Calu3 (cell line): ENCODE results near the gene SEC14L5. TPM values are rescaled to one million over a fixed set of nuclear protein-coding genes. Genes with fewer than 3 reads are reported as not detected.

Experiments
- BruUV-seq: library from RNA; stranded (reverse); fragments of 400-500 nt; replicated peaks from 2 replicates; lab custom pipeline; 2021; lab: Mats Ljungman, UMichigan
- CTCF ChIA-PET: fragments of 300-600 bp; sonication (Branson Sonifier 250); formaldehyde crosslinking; loops from one replicate; lab custom pipeline; 2022; ENCODE audit warnings: antibody characterized with exemption; lab: Charles Lee
- DNase-seq: peaks from one replicate; pipeline ENCODE4 v3.0.0; 2022
- H3K27ac Mint-ChIP-seq: one replicate; pipeline ENCODE4 v1.8.0; 2022; ENCODE audit warnings: mixed read lengths; ENCODE audit not compliant: unreplicated experiment
- H3K27me3 Mint-ChIP-seq: one replicate; pipeline ENCODE4 v1.8.0; 2022; ENCODE audit warnings: mixed read lengths; ENCODE audit not compliant: unreplicated experiment
- H3K36me3 Mint-ChIP-seq: one replicate; pipeline ENCODE4 v1.8.0; 2022; ENCODE audit warnings: mild to moderate bottlenecking, moderate library complexity, mixed read lengths; ENCODE audit not compliant: insufficient read depth, unreplicated experiment
- H3K4me1 Mint-ChIP-seq: one replicate; pipeline ENCODE4 v1.8.0; 2022; ENCODE audit warnings: mild to moderate bottlenecking, low read depth, mixed read lengths; ENCODE audit not compliant: unreplicated experiment
- H3K4me3 Mint-ChIP-seq: one replicate; pipeline ENCODE4 v1.8.0; 2022; ENCODE audit warnings: mild to moderate bottlenecking, low read depth, moderate library complexity, mixed read lengths; ENCODE audit not compliant: unreplicated experiment
- H3K9me3 Mint-ChIP-seq: one replicate; pipeline ENCODE4 v1.8.0; 2022; ENCODE audit warnings: low read depth, mixed read lengths; ENCODE audit not compliant: unreplicated experiment
- intact Hi-C: fragments of 100-400 bp; cut with micrococcal nuclease; formaldehyde crosslinking; loops from one replicate; pipeline ENCODE4 v1.10.0; 2022; ENCODE audit not compliant: unreplicated experiment
- total RNA-seq: library from RNA; stranded (reverse); gene quantifications from 2 replicates; pipeline ENCODE4 v1.2.3, GENCODE V29; 2022
- TF ChIP-seq, protein P1 (sequence below): fragments of 200-600 bp; IDR thresholded peaks from one replicate; pipeline ENCODE4 v1.8.0; 2022; ENCODE audit warnings: antibody characterized with exemption; ENCODE audit not compliant: unreplicated experiment

Gene SEC14L5
- total RNA-seq, 1 experiment from 2014 or later = 0.52 TPM

DNA sequence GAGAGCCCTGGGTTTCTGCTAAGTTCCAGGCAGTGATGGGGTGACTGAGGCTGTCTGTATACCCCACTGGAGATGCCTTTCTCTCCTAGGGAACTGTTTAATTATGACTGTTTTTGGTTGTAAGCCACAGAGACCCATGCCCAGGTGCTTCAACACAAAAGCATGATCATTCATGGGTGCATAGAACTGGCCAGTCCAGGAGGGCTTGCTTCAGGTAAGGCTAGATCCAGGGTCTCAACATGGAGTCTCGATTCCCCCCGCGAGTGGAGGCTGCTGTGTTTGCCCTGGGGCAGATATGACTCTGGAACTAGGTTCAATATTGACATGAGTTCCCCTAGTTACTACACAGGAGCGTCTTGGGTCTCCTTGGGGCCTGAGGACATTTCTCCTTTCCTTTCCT lies 57.8 kb downstream of the SEC14L5 start:
- no peaks in the 10 kb centered on the region for H3K4me1 Mint-ChIP-seq
- BruUV-seq = no TSS peak

GRCh38 chr16:5016967-5017677 lies 59.0 kb downstream of the SEC14L5 start:
- no TSS peak for BruUV-seq
- intact Hi-C loops = no loop called here
- H3K27ac Mint-ChIP-seq = no peak overlapping the region
- TF ChIP-seq, protein P1, sequence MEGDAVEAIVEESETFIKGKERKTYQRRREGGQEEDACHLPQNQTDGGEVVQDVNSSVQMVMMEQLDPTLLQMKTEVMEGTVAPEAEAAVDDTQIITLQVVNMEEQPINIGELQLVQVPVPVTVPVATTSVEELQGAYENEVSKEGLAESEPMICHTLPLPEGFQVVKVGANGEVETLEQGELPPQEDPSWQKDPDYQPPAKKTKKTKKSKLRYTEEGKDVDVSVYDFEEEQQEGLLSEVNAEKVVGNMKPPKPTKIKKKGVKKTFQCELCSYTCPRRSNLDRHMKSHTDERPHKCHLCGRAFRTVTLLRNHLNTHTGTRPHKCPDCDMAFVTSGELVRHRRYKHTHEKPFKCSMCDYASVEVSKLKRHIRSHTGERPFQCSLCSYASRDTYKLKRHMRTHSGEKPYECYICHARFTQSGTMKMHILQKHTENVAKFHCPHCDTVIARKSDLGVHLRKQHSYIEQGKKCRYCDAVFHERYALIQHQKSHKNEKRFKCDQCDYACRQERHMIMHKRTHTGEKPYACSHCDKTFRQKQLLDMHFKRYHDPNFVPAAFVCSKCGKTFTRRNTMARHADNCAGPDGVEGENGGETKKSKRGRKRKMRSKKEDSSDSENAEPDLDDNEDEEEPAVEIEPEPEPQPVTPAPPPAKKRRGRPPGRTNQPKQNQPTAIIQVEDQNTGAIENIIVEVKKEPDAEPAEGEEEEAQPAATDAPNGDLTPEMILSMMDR = no peak
- no peaks in the 10 kb centered on the region for H3K9me3 Mint-ChIP-seq
- no peak overlapping the region for H3K4me3 Mint-ChIP-seq
- H3K4me1 Mint-ChIP-seq = no peaks in the 10 kb centered on the region
- CTCF ChIA-PET = no interaction called here
- DNase-seq = no peak
- H3K27me3 Mint-ChIP-seq = peaks cover 63% of the 10 kb centered on the region
- no peaks in the 10 kb centered on the region for H3K36me3 Mint-ChIP-seq

More for the DNA sequence above, 57.8 kb downstream of the SEC14L5 start:
- TF ChIP-seq, protein P1 = no peak
- H3K36me3 Mint-ChIP-seq = no peaks in the 10 kb centered on the region
- H3K27me3 Mint-ChIP-seq = peaks cover 63% of the 10 kb centered on the region
- no peak overlapping the region for H3K27ac Mint-ChIP-seq
- intact Hi-C loops = no loop called here
- no peak for DNase-seq
- no peak overlapping the region for H3K4me3 Mint-ChIP-seq
- no peaks in the 10 kb centered on the region for H3K9me3 Mint-ChIP-seq
- CTCF ChIA-PET = no interaction called here

DNA sequence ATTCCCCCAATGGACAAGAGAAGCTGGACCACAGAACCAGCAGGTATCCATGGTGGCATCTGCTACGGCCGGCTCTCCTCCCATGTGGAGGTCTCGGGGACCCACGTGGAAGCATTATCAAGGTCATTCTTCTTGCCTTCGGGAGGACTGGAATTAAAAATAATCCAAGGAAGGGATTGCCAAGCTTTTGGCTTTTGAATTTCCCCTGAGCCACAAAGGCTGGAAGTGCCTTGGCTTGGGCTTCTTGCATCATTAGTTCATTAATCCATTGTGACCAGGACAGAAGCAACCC lies 59.5 kb downstream of the SEC14L5 start:
- no peaks in the 10 kb centered on the region for H3K9me3 Mint-ChIP-seq
- H3K36me3 Mint-ChIP-seq = no peaks in the 10 kb centered on the region
- DNase-seq = no peak
- H3K27me3 Mint-ChIP-seq = peaks cover 63% of the 10 kb centered on the region
- TF ChIP-seq, protein P1 = no peak
- no peaks in the 10 kb centered on the region for H3K4me1 Mint-ChIP-seq
- intact Hi-C loops = no loop called here
- H3K4me3 Mint-ChIP-seq = no peak overlapping the region
- H3K27ac Mint-ChIP-seq = no peak overlapping the region
- CTCF ChIA-PET = no interaction called here
- BruUV-seq = no TSS peak

DNA sequence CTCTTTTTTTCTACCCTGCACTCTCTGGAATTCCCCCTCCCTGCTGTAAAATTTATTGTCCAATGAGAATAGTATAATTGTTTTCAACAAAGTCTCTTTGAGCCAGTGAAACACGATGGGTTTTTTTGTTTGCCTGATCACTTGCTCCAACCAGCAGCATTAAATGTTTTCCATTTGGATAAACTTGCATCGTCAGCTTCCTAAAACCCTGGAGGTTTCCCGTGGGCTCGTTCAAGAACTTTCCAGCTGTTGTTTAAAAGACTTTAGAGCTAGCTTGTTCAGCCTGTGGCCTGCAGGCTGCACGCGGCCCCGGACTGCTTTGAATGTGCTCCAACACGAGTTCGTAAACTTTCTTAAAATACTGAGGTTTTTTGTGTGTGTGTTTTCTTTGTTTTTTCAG lies 60.7 kb downstream of the SEC14L5 start:
- Mint-ChIP-seq H3K27me3 (peaks cover 68% of the 10 kb centered on the region), H3K4me3 (no peak overlapping the region), H3K4me1 (no peaks in the 10 kb centered on the region), H3K27ac (no peak overlapping the region), H3K36me3 (no peaks in the 10 kb centered on the region), H3K9me3 (no peaks in the 10 kb centered on the region)
- TF ChIP-seq, protein P1 = no peak
- no peak for DNase-seq
- BruUV-seq = no TSS peak
- intact Hi-C loops = no loop called here
- CTCF ChIA-PET = no interaction called here
